Measurements from ENCODE around the gene COPB1.
"Not testable (repeated sequence)": the region's sequence is repeated elsewhere in the genome, so short reads cannot be mapped to it uniquely, and the experiment has no call there.

The COPB1 gene

GRCh38 chr11:14499560-14500180, at the start of gene COPB1:
TSS of gene COPB1 (minus strand) at chr11:14499811. CDS start at chr11:14498928, 883 bp downstream.
- DNase-seq, result peak; percentile 87

GRCh38 chr11:14547440-14547839, 47.8 kb upstream of the COPB1 start:
- DNase-seq, result no peak

- no peak for DNase-seq
Measured at GRCh38 chr11:14546672-14547071, 47.1 kb upstream of the COPB1 start.

- DNase-seq, result no peak
Measured at GRCh38 chr11:14544611-14545010, 45.0 kb upstream of the COPB1 start.

GRCh38 chr11:14543260-14543659, 43.6 kb upstream of the COPB1 start:
- no peak for DNase-seq

GRCh38 chr11:14542324-14542723, 42.7 kb upstream of the COPB1 start:
- no peak for DNase-seq

- DNase-seq, result no peak
Measured at GRCh38 chr11:14541192-14541947, 41.8 kb upstream of the COPB1 start.

- DNase-seq, result no peak
Measured at GRCh38 chr11:14539982-14540421, 40.4 kb upstream of the COPB1 start.

- no peak for DNase-seq
Measured at GRCh38 chr11:14538926-14539554, 39.4 kb upstream of the COPB1 start.

- DNase-seq, result no peak
Measured at GRCh38 chr11:14538271-14538925, 38.8 kb upstream of the COPB1 start.

GRCh38 chr11:14537134-14537599, 37.6 kb upstream of the COPB1 start:
- DNase-seq, result peak; percentile 43

- DNase-seq, result not testable (repeated sequence)
Measured at GRCh38 chr11:14535166-14535565, 35.6 kb upstream of the COPB1 start.

- DNase-seq, result no peak
Measured at GRCh38 chr11:14529951-14530350, 30.3 kb upstream of the COPB1 start.

GRCh38 chr11:14529321-14529720, 29.7 kb upstream of the COPB1 start:
- DNase-seq, result no peak

GRCh38 chr11:14522801-14523200, 23.2 kb upstream of the COPB1 start:
- no peak for DNase-seq

- DNase-seq, result no peak
Measured at GRCh38 chr11:14522245-14522644, 22.6 kb upstream of the COPB1 start.

- no peak for DNase-seq
Measured at GRCh38 chr11:14520747-14521151, 21.1 kb upstream of the COPB1 start.

- DNase-seq, result peak; percentile 83
Measured at GRCh38 chr11:14519917-14520746, 20.5 kb upstream of the COPB1 start, which contains the start of gene PSMA1. TSS of gene PSMA1 (minus strand) at chr11:14520386. CDS start at chr11:14520299, 87 bp downstream.

GRCh38 chr11:14519597-14519916, 19.9 kb upstream of the COPB1 start:
- no peak for DNase-seq

GRCh38 chr11:14518820-14519219, 19.2 kb upstream of the COPB1 start:
- DNase-seq, result no peak

GRCh38 chr11:14513800-14514199, 14.2 kb upstream of the COPB1 start:
- no peak for DNase-seq

GRCh38 chr11:14506532-14506931, 6.9 kb upstream of the COPB1 start:
- DNase-seq, result no peak

All from activated gamma-delta T cell treated with Interleukin-2 at 50 U/mL for 16 hours (primary cell).